ENCODE measurements around the gene TFDP2.
"Not testable (repeated sequence)": the region's sequence is repeated elsewhere in the genome, so short reads cannot be mapped to it uniquely, and the experiment has no call there.

Gene TFDP2

GRCh38 chr3:142148792-142149672, at the start of gene TFDP2:
TSS of gene TFDP2 (minus strand) at chr3:142149544. CDS start at chr3:142101749, 47,795 bp downstream.
- Histone ChIP-seq H3K4me3 (peak within 1 kb of the TSS; percentile 57 to 97 (median 84)), H3K27ac (peak within 1 kb of the TSS; percentile 57 to 92 (median 85))

GRCh38 chr3:142188846-142189245, 39.5 kb upstream of the TFDP2 start:
- no peak overlapping the region for H3K27ac ChIP-seq

GRCh38 chr3:142180761-142181362, 31.5 kb upstream of the TFDP2 start:
- H3K4me3 ChIP-seq: no peak overlapping the region
- peak overlapping the region in 1 of 21 experiments; percentile 42 for H3K27ac ChIP-seq

More at GRCh38 chr3:142188846-142189245, 39.5 kb upstream of the TFDP2 start:
- no peak overlapping the region for H3K4me3 ChIP-seq

- H3K27ac ChIP-seq: no peak overlapping the region
- no peak overlapping the region for H3K4me3 ChIP-seq
Observed at GRCh38 chr3:142175478-142175877, 26.1 kb upstream of the TFDP2 start.

GRCh38 chr3:142174559-142174958, 25.2 kb upstream of the TFDP2 start:
- Histone ChIP-seq H3K27ac (no peak overlapping the region), H3K4me3 (no peak overlapping the region)

DNA sequence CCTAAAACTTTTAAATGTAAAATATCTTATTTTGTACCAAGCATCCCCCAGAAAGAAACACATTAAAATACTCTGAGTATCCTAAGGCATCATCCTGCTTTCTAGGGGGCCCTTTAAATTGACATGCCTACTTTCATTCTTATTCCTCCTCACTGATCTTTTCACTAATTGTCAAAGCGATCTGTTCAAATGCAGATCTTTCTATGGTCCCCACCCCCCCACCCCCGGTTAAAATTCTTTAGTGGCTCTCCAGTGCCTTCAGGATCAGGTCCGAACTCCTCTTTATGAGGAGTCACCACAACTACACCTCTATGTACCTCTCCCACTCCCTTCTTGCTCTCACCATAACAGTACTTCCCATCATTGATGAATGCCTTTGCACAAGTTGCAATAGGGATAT, 19.2 kb upstream of the TFDP2 start:
- H3K27ac ChIP-seq: no peak overlapping the region
- H3K4me3 ChIP-seq: no peak overlapping the region

- H3K27ac ChIP-seq: no peak overlapping the region
- no peak overlapping the region for H3K4me3 ChIP-seq
Observed at GRCh38 chr3:142165194-142165593, 15.8 kb upstream of the TFDP2 start.

DNA sequence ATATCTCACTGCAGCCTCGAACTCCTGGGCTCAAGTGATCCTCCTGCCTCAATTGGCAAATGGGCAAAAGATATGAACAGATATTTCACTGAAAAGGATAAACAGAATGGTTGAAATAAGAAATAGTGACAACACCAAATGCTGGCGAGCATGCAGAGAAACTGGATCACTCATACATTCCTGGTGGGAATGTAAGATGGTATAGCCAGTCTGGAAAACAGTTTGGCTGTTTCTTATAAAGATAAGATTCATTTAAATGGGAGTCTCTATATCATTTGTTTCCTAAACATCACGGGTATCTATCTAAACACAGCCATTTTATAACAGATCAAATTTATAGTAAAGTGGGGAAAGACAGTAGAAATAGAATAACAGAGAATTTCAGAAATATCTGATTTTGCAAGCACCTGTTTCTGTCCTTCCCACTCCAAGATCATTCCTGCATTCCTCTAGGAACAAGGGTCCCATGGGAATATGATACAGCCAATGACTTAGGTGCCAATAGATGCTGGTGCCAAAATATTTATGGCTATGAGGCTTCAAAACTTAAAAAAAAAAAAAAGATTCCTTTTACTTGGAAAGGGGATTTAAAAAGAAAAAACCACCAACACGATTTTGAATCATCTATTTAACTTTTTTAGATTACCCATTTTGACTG, 9.9 kb upstream of the TFDP2 start:
- H3K4me3 ChIP-seq: no peak overlapping the region
- H3K27ac ChIP-seq: no peak overlapping the region

DNA sequence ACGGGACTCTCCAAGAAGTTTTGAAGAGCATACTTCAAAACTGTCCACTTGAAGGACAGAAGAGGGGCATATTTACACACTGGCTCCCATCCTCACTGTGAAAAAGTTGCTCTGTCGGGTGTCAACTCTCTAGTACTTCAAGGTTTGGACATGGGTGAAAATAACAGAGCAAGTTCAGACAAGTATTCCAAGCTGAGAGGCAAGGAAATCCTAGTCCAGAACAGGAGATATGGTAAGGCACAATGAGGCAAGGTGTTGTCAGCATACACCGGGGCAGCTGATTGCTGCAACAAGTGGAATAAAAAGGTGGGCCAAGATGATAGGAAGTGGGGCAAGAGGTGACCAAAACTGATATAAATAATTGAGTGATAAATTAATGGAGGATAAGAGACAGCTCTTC, 4.8 kb upstream of the TFDP2 start:
- Histone ChIP-seq H3K4me3 (no peak overlapping the region), H3K27ac (no peak overlapping the region)

DNA sequence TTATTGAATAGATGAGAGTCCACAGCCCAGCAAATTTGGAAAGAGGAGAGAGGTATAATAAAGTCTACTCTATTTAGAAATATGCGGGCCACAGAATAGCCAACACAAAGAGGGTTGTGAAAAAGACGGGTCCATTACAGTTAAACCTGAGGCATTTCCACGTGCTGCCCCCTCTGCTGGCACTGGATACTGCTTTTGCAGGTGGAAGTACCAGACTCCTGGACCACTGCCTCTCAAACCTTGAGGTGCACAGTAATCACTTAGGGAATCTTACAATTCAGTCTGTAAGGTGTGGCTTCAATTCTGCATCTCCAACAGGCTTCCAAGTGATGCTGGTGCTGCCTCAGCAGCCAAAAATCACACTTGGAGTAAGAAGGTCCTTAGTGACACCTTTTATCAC, 3.0 kb upstream of the TFDP2 start:
- H3K27ac ChIP-seq: no peak overlapping the region
- no peak overlapping the region for H3K4me3 ChIP-seq

GRCh38 chr3:142151828-142152227, 2.5 kb upstream of the TFDP2 start:
- H3K27ac ChIP-seq: no peak overlapping the region
- H3K4me3 ChIP-seq: no peak overlapping the region

DNA sequence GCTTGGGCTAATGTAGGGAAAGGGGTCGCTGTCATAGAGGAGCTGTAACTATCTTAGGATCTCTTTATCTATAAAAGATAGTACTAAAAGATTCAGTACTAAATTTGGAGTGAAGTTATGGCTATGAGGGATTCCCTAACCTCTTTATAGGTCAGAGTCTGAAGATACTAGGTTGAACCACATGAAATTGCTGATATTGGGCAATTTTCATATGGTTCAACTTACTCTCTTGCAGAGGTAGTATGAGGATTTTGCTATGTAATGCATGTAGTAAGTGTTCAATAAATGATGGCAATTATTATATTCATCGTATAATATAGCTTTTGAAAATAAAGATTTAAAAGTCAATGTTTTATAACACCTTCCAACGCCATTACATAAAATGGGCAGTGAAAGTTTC, 1.9 kb upstream of the TFDP2 start:
- no peak overlapping the region for H3K4me3 ChIP-seq
- H3K27ac ChIP-seq: no peak overlapping the region

DNA sequence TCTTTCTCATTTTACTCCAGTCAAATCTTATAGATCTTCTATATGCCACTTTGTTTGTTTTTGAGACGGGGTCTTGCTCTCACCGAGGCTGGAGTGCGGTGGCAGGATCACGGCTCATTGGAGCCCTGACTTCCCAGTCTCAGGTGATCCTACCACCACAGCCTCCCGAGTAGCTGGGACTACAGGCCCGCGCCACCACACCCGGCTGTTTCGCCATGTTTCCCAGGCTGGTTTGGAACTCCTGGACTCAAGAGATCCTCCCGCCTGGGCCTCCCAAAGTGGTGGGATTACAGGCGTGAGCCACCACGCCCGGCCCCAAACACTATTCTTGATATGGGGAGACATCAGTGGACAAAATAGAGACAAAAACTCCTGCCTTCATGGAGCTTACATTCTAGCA, 927 bp upstream of the TFDP2 start:
- no peak overlapping the region for H3K4me3 ChIP-seq
- H3K27ac ChIP-seq: no peak overlapping the region

DNA sequence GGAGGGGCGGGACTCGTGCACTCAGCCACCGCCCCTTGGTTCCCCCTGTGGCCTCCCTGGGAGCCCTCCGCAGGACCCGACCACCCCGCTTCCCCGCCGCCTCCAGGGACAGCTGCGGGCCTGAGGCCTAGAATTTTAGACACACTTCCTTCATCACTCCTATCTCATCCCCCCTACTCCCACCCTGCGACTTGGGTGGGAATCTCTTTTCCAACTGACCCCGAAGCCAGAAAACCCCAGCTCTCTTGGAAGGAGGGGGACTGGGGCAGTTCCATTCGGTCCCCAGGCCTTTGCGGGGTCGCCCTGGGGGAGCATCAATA, 289 bp upstream of the TFDP2 start:
- peak overlapping the region in 16 of 21 experiments; percentile 19 to 92 (median 86) for H3K27ac ChIP-seq

GRCh38 chr3:142148044-142148791, 1.1 kb downstream of the TFDP2 start:
- Histone ChIP-seq H3K27ac (peak overlapping the region in 19 of 21 experiments; percentile 43 to 92 (median 85)), H3K4me3 (peak overlapping the region; percentile 57 to 97 (median 84))

More for the DNA sequence above, 289 bp upstream of the TFDP2 start:
- H3K4me3 ChIP-seq: peak overlapping the region; percentile 57 to 97 (median 84)

- not testable (repeated sequence) for H3K27ac ChIP-seq, H3K4me3 ChIP-seq
Observed at GRCh38 chr3:142144587-142144986, 4.8 kb downstream of the TFDP2 start.

DNA sequence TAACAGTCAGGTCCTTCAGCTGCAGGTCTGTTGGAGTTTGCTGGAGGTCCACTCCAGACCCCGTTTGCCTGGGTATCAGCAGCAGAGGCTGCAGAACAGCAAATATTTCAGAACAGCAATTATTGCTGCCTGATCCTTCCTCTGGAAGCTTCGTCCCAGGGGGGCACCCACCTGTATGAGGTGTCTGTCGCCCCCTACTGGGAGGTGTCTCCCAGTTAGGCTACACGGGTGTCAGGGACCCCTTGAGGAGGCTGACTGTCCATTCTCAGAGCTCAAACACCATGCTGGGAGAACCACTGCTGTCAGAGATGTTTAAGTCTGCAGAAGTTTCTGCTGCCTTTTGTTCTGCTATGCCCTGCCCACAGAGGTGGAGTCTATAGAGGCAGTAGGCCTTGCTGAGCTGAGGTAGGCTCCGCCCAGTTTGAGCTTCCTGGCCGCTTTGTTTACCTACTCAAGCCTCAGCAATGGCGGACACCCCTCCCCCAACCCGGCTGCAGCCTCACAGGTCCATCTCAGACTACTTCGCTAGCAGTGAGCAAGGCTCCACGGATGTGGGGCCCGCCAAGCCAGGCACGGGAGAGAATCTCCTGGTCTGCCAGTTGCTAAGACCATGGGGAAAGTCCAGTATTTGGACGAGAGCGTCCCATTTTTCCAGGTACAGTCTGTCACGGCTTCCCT, 8.6 kb downstream of the TFDP2 start:
- not testable (repeated sequence) for H3K27ac ChIP-seq, H3K4me3 ChIP-seq

DNA sequence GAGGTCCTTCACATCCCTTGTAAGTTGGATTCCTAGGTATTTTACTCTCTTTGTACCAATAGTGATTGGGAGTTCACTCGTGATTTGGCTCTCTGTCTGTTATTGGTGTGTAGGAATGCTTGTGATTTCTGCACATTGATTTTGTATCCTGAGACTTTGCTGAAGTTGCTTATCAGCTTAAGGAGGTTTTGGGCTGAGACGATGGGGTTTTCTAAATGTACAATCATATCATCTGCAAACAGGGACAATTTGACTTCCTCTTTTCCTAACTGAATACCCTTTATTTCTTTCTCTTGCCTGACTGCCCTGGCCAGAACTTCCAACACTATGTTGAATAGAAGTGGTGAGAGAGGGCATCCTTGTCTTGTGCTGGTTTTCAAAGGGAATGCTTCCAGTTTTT, 12.3 kb downstream of the TFDP2 start:
- H3K4me3 ChIP-seq, H3K27ac ChIP-seq: not testable (repeated sequence)

- Histone ChIP-seq H3K27ac (no peak overlapping the region), H3K4me3 (no peak overlapping the region)
Observed at GRCh38 chr3:142134799-142135325, 14.5 kb downstream of the TFDP2 start.
